Measurements from ENCODE around the gene DIDO1.

The DIDO1 gene

GRCh38 chr20:62926229-62927127 lies at the start of gene DIDO1:
TSS of gene DIDO1 (minus strand) at chr20:62926505.
- DNase-seq (ENCODE audit: low read depth in 2 of 2), result peak; percentile 81 to 89

- no peak for DNase-seq (ENCODE audit: low read depth in 2 of 2)
Observed at GRCh38 chr20:62975251-62975760, 49.0 kb upstream of the DIDO1 start.

GRCh38 chr20:62972845-62973745 lies 46.8 kb upstream of the DIDO1 start:
- no peak for DNase-seq (ENCODE audit: low read depth in 2 of 2)

- peak; percentile 78 to 80 for DNase-seq (ENCODE audit: low read depth in 2 of 2)
Observed at GRCh38 chr20:62971950-62972844, 45.9 kb upstream of the DIDO1 start.

- DNase-seq (ENCODE audit: low read depth in 2 of 2), result no peak
Observed at GRCh38 chr20:62971211-62971949, 45.1 kb upstream of the DIDO1 start.

- no peak for DNase-seq (ENCODE audit: low read depth in 2 of 2)
Observed at GRCh38 chr20:62970307-62971210, 44.3 kb upstream of the DIDO1 start.

- no peak for DNase-seq (ENCODE audit: low read depth in 2 of 2)
Observed at GRCh38 chr20:62969939-62970306, 43.6 kb upstream of the DIDO1 start.

GRCh38 chr20:62969179-62969760 lies 43.0 kb upstream of the DIDO1 start:
- no peak for DNase-seq (ENCODE audit: low read depth in 2 of 2)

GRCh38 chr20:62968378-62969178 lies 42.3 kb upstream of the DIDO1 start:
- DNase-seq (ENCODE audit: low read depth in 2 of 2), result no peak

- DNase-seq (ENCODE audit: low read depth in 2 of 2), result no peak
Observed at GRCh38 chr20:62967628-62968351, 41.5 kb upstream of the DIDO1 start.

- DNase-seq (ENCODE audit: low read depth in 2 of 2), result no peak
Observed at GRCh38 chr20:62967149-62967501, 40.8 kb upstream of the DIDO1 start.

- DNase-seq (ENCODE audit: low read depth in 2 of 2), result no peak
Observed at GRCh38 chr20:62966212-62967148, 40.2 kb upstream of the DIDO1 start.

- DNase-seq (ENCODE audit: low read depth in 2 of 2), result no peak
Observed at GRCh38 chr20:62965363-62965771, 39.1 kb upstream of the DIDO1 start.

- DNase-seq (ENCODE audit: low read depth in 2 of 2), result no peak
Observed at GRCh38 chr20:62964700-62965099, 38.4 kb upstream of the DIDO1 start.

- DNase-seq (ENCODE audit: low read depth in 2 of 2), result no peak
Observed at GRCh38 chr20:62963614-62964397, 37.5 kb upstream of the DIDO1 start.
